SJSA1 (cell line): ENCODE data around the gene ZNF697. TPM values are rescaled to one million over a fixed set of nuclear protein-coding genes. Genes with fewer than 3 reads are reported as not detected.

ENCODE experiments used
- DNase-seq, 2 experiments: peaks; one replicate each; pipeline ENCODE4 v3.0.0-alpha.2; 2015 to 2020; ENCODE audit warnings: low spot score in 2 of 2, low read depth in 1 of 2
- H3K27ac ChIP-seq: fragments of 250-450 bp; sonication (Bioruptor Pico); 2 replicates; pipeline ENCODE4 v1.5.1; 2020; ENCODE audit warnings: mild to moderate bottlenecking, moderate library complexity
- H3K27me3 ChIP-seq: fragments of 250-450 bp; sonication (Bioruptor Pico); replicated peaks from 2 replicates; pipeline ENCODE4 v1.5.1; 2020; ENCODE audit warnings: mild to moderate bottlenecking, moderate library complexity
- H3K36me3 ChIP-seq: fragments of 250-450 bp; sonication (Bioruptor Pico); 2 replicates; pipeline ENCODE4 v1.5.1; 2020; ENCODE audit warnings: mild to moderate bottlenecking
- H3K4me1 ChIP-seq: fragments of 250-450 bp; sonication (Bioruptor Pico); replicated peaks from 2 replicates; pipeline ENCODE4 v1.6.1; 2021; ENCODE audit warnings: mild to moderate bottlenecking
- H3K4me3 ChIP-seq: fragments of 250-450 bp; sonication (Bioruptor Pico); 2 replicates; pipeline ENCODE4 v1.5.1; 2020; ENCODE audit warnings: mild to moderate bottlenecking
- H3K9me3 ChIP-seq: fragments of 250-450 bp; sonication (Bioruptor Pico); replicated peaks from 2 replicates; pipeline ENCODE4 v1.5.1; 2020; ENCODE audit warnings: mild to moderate bottlenecking
- total RNA-seq: library from RNA; depleted of rRNA; stranded (reverse); fragments of >200 nt; shearing (Covaris generic); gene quantifications from 2 replicates; pipeline ENCODE4 v1.2.3, GENCODE V29; 2014

Gene ZNF697
- total RNA-seq, 1 experiment from 2014 or later: 5.0 TPM

GRCh38 chr1:119655154-119655553 is 7.1 kb upstream of the ZNF697 start:
- H3K27me3 ChIP-seq: peaks cover 5% of the 10 kb centered on the region; the same call in 1 of the 2 replicates
- no peak for DNase-seq
- H3K4me1 ChIP-seq: no peaks in the 10 kb centered on the region; the same call in 1 of the 2 replicates
- H3K9me3 ChIP-seq: no peaks in the 10 kb centered on the region
- no peak overlapping the region for H3K4me3 ChIP-seq
- H3K36me3 ChIP-seq: no peaks in the 10 kb centered on the region
- no peak overlapping the region for H3K27ac ChIP-seq

- Histone ChIP-seq H3K27ac (no peak overlapping the region), H3K36me3 (no peaks in the 10 kb centered on the region), H3K4me1 (no peaks in the 10 kb centered on the region; the same call in 1 of the 2 replicates), H3K27me3 (no peaks in the 10 kb centered on the region; the same call in 1 of the 2 replicates), H3K4me3 (no peak overlapping the region), H3K9me3 (no peaks in the 10 kb centered on the region)
- DNase-seq: no peak
Measured at GRCh38 chr1:119653839-119654170, 5.7 kb upstream of the ZNF697 start.

- Histone ChIP-seq H3K4me1 (no peaks in the 10 kb centered on the region; the same call in 1 of the 2 replicates), H3K36me3 (no peaks in the 10 kb centered on the region), H3K9me3 (no peaks in the 10 kb centered on the region), H3K4me3 (no peak overlapping the region), H3K27me3 (no peaks in the 10 kb centered on the region; the same call in 1 of the 2 replicates), H3K27ac (no peak overlapping the region)
- DNase-seq: no peak
Measured at GRCh38 chr1:119653135-119653838, 5.2 kb upstream of the ZNF697 start.

- Histone ChIP-seq H3K27me3 (no peaks in the 10 kb centered on the region; the same call in 1 of the 2 replicates), H3K4me3 (no peak overlapping the region)
- DNase-seq: no peak
Measured at GRCh38 chr1:119652587-119652986, 4.5 kb upstream of the ZNF697 start.

GRCh38 chr1:119651641-119652040 is 3.6 kb upstream of the ZNF697 start:
- H3K27ac ChIP-seq: no peak overlapping the region
- DNase-seq: no peak
- no peaks in the 10 kb centered on the region for H3K9me3 ChIP-seq
- no peak overlapping the region for H3K4me3 ChIP-seq
- H3K27me3 ChIP-seq: no peaks in the 10 kb centered on the region; the same call in 1 of the 2 replicates
- H3K4me1 ChIP-seq: peaks cover 2% of the 10 kb centered on the region
- H3K36me3 ChIP-seq: peaks cover 4% of the 10 kb centered on the region

More at GRCh38 chr1:119652587-119652986, 4.5 kb upstream of the ZNF697 start:
- no peak overlapping the region for H3K27ac ChIP-seq
- peaks cover 4% of the 10 kb centered on the region for H3K36me3 ChIP-seq
- no peaks in the 10 kb centered on the region; the same call in 1 of the 2 replicates for H3K4me1 ChIP-seq
- no peaks in the 10 kb centered on the region for H3K9me3 ChIP-seq

GRCh38 chr1:119651133-119651532 is 3.1 kb upstream of the ZNF697 start:
- H3K9me3 ChIP-seq: no peaks in the 10 kb centered on the region
- no peak overlapping the region for H3K27ac ChIP-seq
- peaks cover 4% of the 10 kb centered on the region for H3K36me3 ChIP-seq
- no peak overlapping the region for H3K4me3 ChIP-seq
- DNase-seq: no peak
- H3K27me3 ChIP-seq: no peaks in the 10 kb centered on the region; the same call in 1 of the 2 replicates
- H3K4me1 ChIP-seq: peaks cover 7% of the 10 kb centered on the region

- no peaks in the 10 kb centered on the region for H3K9me3 ChIP-seq
- no peak for DNase-seq
- H3K4me1 ChIP-seq: peaks cover 16% of the 10 kb centered on the region
- no peaks in the 10 kb centered on the region; the same call in 1 of the 2 replicates for H3K27me3 ChIP-seq
- H3K36me3 ChIP-seq: peaks cover 7% of the 10 kb centered on the region
- peak overlapping the region; percentile 38 for H3K27ac ChIP-seq
- peak overlapping the region; percentile 90 for H3K4me3 ChIP-seq
Measured at GRCh38 chr1:119648620-119649004, 546 bp upstream of the ZNF697 start.

- Histone ChIP-seq H3K9me3 (no peaks in the 10 kb centered on the region), H3K4me1 (peaks cover 16% of the 10 kb centered on the region), H3K36me3 (peaks cover 7% of the 10 kb centered on the region), H3K4me3 (peak overlapping the region; percentile 90), H3K27ac (peak overlapping the region; percentile 38), H3K27me3 (no peaks in the 10 kb centered on the region; the same call in 1 of the 2 replicates)
- peak in 1 of 2 experiments; percentile 33 for DNase-seq
Measured at GRCh38 chr1:119647228-119647733, 785 bp downstream of the ZNF697 start.

- H3K4me3 ChIP-seq: peak overlapping the region; percentile 90
- no peaks in the 10 kb centered on the region; the same call in 1 of the 2 replicates for H3K27me3 ChIP-seq
- no peaks in the 10 kb centered on the region for H3K9me3 ChIP-seq
- DNase-seq: peak; percentile 43 to 52
- peak overlapping the region; percentile 16 for H3K27ac ChIP-seq
- peaks cover 16% of the 10 kb centered on the region for H3K4me1 ChIP-seq
- H3K36me3 ChIP-seq: peaks cover 7% of the 10 kb centered on the region
Measured at GRCh38 chr1:119646521-119647227, 1.4 kb downstream of the ZNF697 start.

GRCh38 chr1:119639109-119639508 is 9.0 kb downstream of the ZNF697 start:
- Histone ChIP-seq H3K27me3 (no peaks in the 10 kb centered on the region), H3K4me1 (no peaks in the 10 kb centered on the region), H3K36me3 (no peaks in the 10 kb centered on the region), H3K27ac (no peak overlapping the region), H3K9me3 (no peaks in the 10 kb centered on the region), H3K4me3 (no peak overlapping the region)
- no peak for DNase-seq

- H3K36me3 ChIP-seq: no peaks in the 10 kb centered on the region
- H3K9me3 ChIP-seq: no peaks in the 10 kb centered on the region
- H3K4me1 ChIP-seq: no peaks in the 10 kb centered on the region
- DNase-seq: no peak
- H3K27me3 ChIP-seq: no peaks in the 10 kb centered on the region
- H3K4me3 ChIP-seq: no peak overlapping the region
- no peak overlapping the region for H3K27ac ChIP-seq
Measured at GRCh38 chr1:119637710-119638109, 10.4 kb downstream of the ZNF697 start.

- Histone ChIP-seq H3K36me3 (no peaks in the 10 kb centered on the region), H3K4me1 (no peaks in the 10 kb centered on the region), H3K27me3 (no peaks in the 10 kb centered on the region), H3K4me3 (no peak overlapping the region), H3K27ac (no peak overlapping the region), H3K9me3 (no peaks in the 10 kb centered on the region)
- DNase-seq: no peak
Measured at GRCh38 chr1:119636491-119637089, 11.5 kb downstream of the ZNF697 start.

GRCh38 chr1:119635811-119636390 is 12.2 kb downstream of the ZNF697 start:
- H3K4me3 ChIP-seq: no peak overlapping the region
- H3K27me3 ChIP-seq: no peaks in the 10 kb centered on the region
- no peaks in the 10 kb centered on the region for H3K9me3 ChIP-seq
- H3K4me1 ChIP-seq: no peaks in the 10 kb centered on the region
- H3K36me3 ChIP-seq: no peaks in the 10 kb centered on the region
- H3K27ac ChIP-seq: no peak overlapping the region
- no peak for DNase-seq
